Midbrain (tissue), 1 donor: ENCODE data around the gene ADGRE2.
"Not testable (repeated sequence)": the region's sequence is repeated elsewhere in the genome, so short reads cannot be mapped to it uniquely, and the experiment has no call there.

Source experiments
- DNase-seq: peaks from one replicate; lab custom pipeline; 2025; lab: John Stamatoyannopoulos, UW

Gene ADGRE2

DNA sequence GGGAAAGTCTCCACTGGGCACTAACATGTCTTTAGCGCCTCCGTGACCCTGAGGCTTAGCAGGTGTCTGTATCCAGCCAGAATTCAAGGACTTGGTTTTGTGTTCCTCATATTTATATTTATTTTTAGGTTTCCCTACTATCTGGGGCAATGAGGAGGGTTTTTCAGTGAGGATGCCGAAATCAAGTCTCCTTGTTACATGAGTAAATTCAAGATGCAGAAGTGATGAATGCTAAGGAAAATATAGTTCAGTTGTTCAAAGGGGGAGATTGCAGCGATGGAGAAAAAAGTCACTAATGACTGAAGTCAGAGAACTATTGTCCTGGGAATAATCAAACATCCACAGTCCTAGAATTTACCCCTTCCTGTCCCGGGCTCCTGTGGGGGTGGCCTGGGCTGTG is 791 bp upstream of the ADGRE2 start:
- no peak for DNase-seq

DNA sequence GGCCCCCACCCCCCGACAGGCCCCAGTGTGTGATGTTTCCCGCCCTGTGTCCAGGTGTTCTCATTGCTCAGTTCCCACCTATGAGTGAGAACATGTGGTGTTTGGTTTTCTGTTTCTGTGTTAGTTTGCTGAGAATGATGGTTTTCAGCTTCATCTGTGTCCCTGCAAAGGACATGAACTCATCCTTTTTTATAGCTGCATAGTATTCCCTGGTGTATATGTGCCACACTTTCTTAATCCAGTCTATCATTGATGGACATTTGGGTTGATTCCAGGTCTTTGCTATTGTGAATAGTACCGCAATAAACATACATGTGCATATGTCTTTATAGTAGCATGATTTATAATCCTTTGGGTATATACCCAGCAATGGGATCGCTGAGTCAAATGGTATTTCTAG is 715 bp downstream of the ADGRE2 start:
- DNase-seq: not testable (repeated sequence)

DNA sequence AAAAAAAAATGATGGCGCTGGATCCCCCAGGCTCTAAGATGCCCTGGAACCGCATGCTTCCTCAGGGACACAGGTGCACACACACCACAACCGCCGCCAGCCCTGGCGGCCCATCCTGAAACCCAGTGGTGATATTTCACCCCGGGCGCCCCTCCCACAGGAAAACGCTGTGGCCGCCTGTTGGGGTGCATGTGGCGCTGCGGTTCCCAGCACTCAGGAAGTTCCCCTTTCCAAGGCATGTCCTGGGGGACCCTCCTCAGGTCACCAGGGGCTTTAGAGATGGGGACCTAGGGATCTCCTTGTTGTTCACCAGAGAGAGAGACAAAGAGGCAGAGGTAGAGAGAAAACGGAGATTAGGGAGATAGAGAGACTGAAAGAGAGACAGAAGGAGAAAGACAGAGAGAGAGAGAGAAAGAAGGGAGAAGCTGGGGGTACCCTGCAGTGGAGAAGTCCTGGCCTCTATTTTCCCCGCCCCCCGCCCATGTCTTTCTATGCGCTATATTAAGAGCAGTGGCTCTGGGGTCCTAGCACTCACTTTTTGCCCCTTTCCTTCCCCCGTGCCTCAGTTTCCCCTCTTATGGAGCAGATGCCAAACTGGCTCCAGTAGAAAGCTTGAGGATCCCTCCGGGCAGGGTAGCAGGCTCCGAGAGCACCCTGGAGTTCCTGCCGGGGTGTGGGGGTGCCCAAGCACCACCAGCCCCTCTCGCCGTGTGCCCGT is 2.3 kb downstream of the ADGRE2 start:
- DNase-seq: no peak

DNA sequence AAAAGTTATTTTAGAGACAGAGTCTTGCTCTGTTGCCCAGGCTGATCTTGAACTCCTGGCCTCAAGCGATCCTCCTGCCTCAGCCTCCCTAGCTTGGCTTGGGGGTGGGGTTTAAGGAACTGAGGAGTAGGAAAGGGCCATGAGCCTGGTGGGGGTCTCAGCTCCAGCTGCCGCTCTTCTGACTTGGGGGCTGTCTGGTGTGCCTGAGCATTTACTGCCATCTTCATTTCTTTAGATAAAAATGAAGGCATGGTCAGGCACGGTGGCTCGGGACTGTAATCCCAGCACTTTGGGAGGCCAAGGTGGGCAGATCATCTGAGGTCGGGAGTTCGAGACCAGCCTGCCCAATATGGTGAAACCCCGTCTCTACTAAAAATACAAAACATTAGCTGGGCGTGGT is 3.0 kb downstream of the ADGRE2 start:
- DNase-seq: not testable (repeated sequence)

DNA sequence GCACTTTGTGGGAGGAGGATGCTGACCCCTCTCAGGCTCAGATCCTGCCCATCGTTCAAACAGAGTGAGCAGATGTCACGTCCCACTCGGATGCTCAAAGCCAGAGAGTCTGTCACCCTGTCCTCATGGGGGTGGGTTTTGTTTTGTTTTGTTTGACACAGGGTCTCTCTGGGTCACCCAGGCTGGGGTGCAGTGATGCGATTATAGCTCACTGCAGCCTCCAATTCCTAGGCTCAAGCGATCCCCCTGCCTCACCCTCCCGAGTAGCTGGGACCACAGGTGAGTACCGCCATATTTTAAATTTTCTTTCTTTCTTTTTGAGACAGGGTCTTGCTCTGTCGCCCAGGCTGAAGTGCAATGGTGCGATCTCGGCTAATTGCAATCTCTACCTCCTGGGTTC is 4.0 kb downstream of the ADGRE2 start:
- DNase-seq: no peak

DNA sequence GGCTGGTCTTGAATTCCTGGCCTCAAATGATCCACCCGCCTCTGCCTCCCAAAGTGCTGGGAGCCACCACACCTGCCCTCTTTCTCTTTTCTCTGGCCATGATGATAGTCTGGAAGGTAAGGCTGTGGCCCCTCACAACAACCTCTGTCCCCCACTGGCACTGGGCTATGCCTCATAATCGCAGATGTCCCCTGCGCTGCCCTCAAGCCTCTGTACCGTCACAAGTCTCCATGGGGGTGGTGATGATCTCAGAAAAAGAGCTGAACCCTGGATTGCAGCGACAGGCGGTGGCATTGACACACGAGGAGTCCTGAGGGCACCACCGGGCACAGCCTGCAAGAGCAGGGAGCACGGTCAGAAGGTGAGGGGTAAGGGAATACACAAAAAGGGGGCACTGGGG is 4.6 kb downstream of the ADGRE2 start:
- DNase-seq: not testable (repeated sequence)

DNA sequence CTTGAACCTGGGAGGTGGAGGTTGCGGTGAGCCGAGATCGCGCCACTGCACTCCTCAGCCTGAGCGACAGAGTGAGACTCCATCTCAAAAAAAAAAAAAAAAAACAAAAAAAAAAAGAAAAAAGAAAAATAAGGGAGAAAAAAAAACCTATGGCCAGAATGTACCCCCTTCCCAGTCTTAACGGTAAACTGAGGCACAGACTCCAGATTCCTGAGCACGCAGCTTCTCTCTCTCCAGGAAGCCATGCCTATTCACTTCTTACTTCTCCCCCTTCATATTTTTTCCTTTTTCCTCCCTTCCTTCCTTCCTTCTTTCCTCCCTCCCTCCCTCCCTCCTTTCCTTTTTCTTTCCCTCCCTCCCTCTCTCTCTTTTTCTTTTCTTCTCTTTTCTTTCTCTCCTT is 5.4 kb downstream of the ADGRE2 start:
- no peak for DNase-seq

DNA sequence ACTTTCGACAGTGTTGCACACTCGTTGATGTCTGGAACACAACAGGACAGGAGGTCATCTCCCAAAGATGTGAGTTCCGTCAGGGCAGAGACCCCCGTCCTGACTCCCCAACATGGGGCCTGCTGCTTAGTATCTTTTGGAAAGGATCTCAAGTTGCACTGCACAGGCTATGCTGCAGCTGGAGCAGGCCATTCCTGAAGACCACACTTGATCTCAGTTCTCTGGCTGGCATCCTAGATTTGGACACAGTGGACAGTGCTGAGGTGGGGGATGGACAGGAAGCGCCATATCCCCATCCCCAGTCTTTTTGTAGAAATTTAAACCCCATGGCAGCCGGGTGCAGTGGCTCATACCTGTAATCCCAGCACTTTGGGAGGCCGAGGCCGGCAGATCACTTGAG is 5.9 kb downstream of the ADGRE2 start:
- no peak for DNase-seq

DNA sequence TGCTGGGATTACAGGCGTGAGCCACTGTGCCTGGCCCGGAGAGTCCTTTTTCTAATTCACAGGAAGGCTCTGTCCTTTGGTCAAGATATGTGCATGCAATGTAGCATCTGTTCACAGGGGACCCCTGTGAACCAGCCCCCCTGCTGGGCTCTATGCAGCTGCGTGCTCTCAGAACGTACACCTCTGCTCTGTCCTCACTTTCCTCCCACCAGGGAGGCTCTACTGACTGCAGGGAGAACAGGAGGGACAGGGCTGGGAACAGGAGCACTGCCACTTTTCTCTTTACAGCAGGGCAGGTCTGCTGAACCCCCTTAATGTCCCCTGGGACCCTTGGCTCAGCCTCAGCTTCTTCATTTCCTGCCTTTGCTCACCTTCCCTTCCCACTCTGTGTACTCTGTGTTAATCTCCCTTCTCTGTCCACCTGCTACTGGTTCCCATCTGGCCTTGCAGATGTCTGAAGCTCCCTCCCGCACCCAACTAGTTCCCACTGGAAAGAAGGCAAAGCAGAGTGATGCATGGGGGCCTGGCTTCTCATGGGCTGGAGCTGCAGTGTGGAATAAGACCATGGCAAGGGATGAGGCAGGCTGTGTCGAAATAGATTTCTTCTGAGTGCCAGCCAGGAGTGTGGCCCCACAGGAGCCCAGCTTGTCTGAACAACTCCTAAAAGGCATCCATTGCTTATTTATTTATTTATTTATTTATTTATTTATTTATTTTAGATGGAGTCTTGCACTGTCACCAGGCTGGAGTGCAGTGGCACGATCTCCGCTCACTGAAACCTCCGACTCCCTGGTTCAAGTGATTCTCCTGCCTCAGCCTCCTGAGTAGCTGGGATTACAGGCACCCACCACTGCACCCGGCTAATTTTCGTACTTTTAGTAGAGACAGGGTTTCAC is 7.2 kb downstream of the ADGRE2 start:
- DNase-seq: no peak

DNA sequence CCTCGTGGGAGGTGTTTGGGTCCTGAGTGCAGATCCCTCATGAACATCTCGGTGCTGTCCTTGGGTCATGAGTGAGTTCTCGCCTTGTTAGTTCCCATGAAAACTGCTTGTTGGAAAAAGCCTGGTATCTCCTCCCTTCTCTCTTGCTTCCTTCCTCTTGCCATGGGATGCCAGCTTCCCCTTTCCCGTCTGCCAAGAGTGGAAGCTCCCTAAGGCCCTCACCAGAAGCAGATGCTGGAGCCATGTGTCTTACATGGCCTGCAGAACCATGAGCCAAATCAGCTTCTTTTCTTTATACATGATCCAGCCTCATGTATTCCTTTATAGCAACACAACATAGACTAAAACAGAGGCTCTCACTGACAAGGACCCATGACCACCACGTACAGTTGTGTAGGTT is 8.2 kb downstream of the ADGRE2 start:
- no peak for DNase-seq

DNA sequence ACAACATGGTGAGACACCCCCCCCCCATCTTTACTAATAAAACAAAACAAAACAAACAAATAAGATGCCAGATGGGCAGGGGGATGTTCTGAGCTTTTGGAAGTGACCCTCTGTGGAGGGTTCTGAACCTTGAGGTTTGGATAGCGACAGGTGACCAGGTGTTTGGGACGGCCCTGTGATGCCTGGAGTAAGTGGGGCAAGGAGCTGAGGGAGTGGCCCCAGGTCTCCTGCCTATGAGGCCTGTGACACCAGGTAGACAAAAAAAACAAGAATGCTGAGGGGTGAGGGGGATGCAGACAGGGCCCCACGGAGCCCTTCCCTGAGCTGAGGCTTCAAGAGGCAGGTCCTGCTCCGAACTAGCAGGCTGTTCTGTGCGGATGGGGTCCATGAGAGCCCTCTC is 9.2 kb downstream of the ADGRE2 start:
- no peak for DNase-seq

DNA sequence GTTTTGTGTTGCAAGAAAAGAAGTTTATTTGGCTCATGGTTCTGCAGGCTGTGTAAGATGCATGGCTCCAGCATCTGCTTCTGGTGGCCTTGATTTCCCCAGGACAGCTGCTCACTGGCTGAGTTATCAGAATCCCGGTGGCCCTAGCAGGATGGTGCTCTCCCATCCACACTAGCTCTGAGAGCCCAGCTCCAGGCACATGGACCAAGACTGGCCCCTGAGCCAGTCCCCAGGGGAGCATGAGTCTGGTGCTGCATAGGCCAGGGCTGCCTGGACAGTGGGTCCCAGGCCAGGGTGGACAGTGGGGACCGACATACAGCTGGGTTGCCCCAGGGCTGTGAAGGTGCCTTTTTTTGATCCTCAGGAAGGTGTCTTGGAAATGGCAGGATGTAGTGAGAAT is 10.4 kb downstream of the ADGRE2 start:
- DNase-seq: no peak

DNA sequence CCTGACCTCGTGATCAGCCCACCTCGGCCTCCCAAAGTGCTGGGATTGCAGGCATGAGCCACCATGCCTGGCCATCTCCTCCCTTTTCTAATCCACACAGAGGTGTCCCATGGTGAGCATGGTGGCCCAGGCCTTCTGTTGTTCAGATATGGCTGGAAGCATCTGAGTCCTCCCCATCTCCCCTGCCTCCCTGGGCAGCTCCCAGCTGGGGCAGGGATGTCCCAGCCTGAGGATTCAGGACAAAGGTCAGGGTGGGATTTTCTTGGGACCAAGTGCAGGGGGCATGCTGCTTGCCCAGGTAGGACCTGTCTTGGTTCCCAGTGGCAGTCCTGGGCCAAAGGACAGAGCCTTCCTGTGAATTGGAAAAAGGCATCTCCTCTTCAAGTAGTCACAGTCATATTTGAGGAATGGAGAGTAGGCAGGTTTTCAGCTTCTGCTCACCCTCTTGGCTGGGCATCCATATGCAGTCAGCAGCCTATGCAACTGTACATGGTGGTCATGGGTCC is 10.8 kb downstream of the ADGRE2 start:
- no peak for DNase-seq

DNA sequence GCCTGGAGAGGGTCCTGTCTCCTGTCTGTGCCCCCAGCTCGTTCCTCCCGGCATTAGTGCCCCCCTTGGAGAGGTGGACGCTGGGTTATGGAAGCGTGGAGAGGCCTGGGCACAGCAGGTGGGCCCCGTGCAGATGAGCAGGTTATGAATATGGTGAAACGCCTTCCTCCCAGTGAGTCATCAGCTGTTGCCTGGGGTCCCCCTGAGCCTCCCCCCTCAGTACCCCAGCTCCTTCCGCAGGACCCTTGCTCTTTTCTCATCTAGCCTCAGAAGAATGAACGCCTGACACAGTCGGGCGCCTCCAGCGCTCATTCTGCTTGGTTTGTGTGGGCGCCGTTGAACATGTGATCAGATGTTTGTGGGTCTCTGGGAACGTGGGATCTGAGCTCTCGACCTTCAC is 12.5 kb downstream of the ADGRE2 start:
- not testable (repeated sequence) for DNase-seq

DNA sequence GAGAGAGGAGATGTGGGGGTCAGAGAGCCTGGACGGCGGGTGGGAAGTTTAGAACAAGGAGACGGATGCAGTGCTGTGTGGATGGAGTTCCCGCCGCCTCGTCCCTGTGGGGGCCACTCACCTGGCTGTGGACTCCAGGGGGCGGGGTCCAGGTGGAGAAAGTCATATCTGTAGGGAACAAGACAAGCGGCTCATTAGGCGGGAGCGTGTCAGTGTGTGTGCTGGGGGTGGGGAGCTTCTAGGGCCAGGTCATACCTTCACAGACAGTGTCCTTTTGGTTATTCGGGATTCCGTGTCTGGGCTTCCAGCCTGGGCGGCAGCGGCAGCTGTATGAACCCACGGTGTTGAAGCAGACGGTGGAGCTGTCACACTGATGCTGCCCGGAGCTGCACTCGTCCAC is 13.0 kb downstream of the ADGRE2 start:
- DNase-seq: not testable (repeated sequence)

DNA sequence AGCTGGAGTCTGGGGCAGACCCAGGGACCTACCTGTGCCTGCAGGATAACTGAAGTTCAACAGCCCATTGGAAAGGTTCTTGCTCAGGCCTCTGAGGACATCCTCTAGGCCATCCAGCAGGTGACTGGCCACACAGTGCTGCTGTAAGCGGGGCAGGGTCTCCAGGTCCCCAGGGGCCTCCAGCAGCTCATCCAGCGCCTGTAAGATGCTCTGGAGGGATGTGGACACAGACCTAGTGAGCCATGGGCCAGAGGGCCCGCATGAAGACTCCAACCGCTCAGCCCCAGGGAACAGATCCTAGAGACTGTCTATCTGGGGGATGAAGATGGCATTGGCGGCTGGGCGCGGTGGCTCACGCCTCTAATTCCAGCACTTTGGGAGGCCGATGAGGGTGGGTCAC is 14.0 kb downstream of the ADGRE2 start:
- no peak for DNase-seq

DNA sequence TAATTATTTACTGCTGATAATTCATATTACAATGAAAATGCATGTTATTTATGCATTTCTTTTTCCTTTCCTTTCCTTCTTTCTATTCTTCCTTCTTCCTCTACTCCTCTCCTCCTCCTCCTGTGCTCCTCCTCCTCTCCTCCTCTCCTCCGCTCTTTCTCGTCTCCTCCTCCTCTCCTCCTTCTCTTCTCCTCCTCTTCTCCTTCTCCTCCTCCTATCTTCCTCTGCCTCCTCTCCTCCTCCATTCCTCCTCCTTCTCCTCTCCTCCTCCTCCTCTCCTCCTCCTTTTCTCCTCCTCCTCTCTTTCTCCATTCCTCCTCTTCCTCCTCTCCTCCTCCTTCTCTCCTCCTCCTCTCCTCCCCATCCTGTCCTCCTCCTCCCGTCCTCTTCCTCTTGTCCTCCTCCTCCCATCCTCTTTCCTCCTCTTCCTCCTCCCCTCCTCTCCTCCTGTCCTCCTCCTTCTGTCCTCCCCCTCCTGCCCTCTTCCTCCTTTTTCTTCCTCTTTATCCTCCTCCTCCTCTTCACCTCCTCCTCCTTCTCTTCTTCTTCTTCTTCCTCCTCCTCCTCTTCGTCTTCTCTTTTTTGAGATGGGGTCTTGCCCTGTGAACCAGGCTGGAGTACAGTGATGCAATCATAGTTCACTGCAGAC is 14.7 kb downstream of the ADGRE2 start:
- DNase-seq: no peak

DNA sequence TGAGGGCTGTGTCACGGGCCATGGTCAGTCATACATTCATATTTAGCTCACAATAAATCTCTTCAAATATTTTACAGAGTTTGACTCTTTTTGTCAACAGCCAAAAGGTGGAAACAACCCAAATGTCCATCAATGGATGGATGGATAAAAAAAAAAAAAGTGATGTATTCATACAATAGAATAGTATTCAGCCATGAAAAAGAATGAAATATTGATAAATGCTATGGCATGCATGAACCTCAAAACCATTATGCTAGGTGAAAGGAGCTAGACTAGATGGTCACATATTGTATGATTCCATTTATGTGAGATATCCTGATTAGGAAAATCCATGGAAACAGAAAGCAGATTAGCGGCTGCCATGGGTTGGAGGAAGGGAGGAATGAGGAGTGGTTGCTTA is 16.2 kb downstream of the ADGRE2 start:
- DNase-seq: no peak

DNA sequence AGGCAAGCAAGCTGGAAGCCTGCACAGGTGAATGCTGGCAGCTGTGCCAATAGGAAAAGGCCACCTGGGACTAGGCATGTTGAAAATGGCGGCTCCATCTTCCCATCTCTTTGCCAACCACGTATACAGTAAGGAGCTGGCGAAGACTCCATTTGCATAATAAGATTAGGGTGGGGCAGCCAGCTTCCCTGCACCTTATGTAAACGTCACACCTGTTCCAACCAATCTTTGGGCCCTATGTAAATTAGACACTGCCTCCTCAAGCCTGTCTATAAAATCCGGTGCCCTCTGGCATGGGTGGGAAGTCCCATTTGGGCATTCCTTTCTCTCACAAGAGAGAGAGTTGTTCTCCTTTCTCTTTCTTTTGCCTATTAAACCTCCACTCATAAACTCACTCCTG is 16.8 kb downstream of the ADGRE2 start:
- no peak for DNase-seq

DNA sequence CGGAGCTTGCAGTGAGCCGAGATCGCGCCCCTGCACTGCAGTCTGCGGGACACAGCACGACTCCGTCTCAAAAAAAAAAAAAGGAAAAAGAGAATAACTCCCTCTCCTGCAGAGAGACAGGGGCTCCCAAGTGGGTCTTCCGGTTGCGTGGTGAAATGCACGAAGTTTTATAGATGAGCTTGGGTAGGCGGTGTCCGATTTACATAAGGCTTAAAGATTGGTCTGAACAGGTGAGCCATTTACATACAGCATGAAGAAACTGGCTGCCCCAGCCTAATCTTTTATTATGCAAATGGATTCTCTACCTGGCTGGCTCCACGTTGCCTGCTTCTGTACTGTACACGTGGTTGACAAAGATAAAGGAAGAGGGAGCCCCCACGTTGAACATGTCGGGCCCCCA is 19.5 kb downstream of the ADGRE2 start:
- DNase-seq: no peak

DNA sequence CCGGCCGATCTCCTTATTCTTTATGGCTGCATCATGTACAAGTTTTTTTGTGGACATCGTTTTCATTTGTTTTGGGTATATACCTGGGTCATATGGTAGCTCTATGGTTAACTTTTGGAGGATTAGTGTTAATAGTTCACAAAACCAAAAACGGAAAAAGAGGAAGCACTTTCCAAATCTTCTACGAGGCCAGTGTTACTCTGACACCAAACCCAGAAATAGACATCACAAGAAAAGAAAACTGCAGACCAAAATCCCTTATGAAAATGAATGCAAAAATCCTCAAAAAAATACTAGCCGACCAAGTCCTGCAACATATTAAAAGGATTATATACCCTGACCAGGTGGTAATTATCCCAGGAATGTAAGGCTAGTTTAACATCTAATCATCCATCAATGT is 29.8 kb downstream of the ADGRE2 start:
- DNase-seq: no peak

DNA sequence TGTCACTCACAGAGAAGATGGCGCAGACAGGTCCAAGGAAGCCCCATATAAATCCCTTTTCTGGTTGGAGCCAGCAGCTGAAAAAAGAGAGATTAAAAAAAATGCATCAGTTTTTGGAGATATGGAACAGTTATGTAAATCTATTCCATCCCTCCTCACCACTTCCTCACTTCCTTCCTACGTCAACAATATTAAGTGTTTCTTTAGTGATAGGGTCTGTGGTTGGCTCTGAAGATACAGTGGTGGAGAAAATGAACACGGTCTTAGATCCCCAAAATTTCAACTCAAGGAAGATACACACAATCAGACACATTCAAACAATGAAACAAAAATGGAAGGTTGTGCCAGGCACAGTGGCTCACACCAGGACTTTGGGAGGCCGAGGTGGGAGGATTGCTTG is 31.5 kb downstream of the ADGRE2 start:
- no peak for DNase-seq

DNA sequence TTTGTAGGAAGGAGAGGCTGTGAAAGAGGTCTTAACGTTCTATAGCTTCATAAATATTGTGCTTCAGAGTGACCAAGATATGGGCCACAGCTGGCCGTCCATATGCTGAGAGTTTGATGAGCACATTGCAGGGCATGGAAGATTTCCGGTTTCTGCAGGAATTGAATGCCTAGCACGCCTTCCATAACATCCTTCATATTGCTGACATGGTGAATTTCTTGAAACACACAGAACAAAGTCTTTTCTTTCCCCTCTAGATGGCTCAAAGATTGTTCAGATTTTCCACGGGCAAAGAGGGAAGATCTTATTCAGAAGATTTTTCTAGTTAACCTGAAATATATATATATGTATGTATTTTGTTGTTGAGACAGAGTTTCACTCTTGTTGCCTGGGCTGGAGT is 42.4 kb downstream of the ADGRE2 start:
- DNase-seq: no peak
